ENCODE measurements around the gene NFX1.

The NFX1 gene

DNA sequence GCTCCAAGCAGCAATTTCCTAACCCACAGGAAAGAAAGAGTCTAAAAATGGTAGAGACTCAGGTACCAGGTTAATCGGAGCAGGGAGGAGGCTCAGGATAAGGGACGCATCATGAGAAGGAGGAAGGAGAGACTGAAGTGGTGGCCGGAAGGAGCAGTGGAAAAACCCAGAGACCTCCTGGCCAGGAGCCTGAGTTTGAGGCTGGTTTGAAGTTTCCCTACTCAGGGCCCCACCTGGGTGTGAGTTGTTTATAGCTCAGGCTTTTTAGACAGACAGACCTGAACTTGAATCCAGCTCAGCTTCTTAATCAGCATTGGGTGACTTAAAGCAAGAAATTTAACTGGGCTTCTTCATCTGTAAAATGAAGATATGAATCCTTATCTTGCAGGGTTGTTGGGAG, 124.0 kb downstream of the NFX1 start:
- no peak for DNase-seq (ENCODE audit: low read depth, low spot score)
- H3K27ac ChIP-seq = no peak overlapping the region

DNA sequence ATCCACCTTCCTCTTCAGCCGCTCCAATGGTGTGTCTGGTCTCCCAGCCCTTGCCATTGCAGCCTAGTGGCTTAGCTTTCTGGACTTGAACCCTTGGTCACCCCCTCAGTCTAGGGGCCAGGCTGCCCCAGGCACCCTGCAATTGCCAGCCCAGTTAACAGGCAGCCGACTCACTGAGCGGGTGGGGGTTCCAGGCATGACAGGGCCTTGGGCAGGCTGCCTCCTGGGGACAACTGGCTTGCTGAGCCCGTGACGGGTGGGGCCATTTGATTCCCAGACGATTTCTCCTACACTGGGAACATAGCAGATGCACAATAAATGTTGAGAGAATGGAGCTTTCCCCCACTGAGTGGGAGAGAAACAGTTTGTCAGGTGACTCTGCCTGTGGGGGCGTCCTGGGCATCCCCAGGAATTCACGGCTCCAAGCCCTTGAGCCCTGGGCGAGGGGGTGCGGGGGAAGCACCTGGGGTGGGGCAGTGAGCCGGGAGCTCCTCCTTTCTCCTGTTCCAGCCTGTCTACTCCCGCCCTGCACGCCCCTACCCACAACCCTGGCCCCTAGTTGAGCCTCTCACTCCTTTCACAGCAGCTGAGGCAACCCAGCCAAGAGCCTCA, 124.7 kb downstream of the NFX1 start:
- no peak for DNase-seq (ENCODE audit: low read depth, low spot score)
- H3K27ac ChIP-seq = peak overlapping the region; percentile 51

DNA sequence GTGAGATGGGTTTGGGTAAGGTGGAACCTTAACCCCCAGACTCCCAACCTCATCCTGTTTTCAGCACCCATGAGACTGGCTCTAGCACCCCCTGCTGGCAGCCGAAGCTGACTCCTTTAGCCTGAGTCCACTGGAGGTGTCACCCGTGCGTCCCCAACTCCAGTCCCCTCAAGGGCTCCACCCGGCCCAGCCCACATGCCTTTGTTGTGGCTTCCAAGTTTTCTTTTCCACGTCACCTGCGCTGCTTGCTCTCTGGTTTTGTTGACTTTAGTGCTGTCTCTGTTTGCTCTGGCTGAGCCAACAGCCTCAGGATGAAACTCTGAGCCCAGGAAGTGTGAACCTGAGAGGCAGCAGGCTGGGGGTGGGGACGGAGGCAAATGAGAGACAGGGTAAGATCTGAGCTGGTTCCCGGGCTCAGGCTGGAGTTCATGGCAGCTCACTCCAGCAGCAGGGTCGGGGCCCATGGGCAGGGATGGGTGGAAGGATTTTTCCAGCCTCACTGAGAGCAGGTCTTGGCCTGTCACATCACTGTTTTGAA, 125.3 kb downstream of the NFX1 start:
- peak; percentile 83 for DNase-seq (ENCODE audit: low read depth, low spot score)
- H3K27ac ChIP-seq = peak overlapping the region; percentile 51

DNA sequence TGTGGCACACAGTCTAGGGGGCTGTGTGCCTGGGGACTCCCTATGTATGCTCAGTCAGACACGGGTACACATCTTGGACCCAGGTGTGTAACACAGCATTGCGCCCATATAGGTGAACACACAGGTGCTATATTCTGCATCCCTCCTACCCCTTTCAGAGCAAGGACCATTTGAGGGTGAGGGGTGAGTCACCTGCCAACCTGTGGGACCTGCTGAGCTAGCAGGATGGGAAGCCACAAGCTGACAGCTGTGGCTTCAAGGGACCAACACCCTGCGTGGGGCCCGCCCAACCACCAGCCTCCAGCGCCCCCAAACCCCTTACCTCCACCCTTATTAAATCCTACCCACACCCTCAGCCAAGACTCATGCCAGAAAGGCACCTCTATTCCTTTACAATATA, 126.7 kb downstream of the NFX1 start:
- no peak overlapping the region for H3K27ac ChIP-seq
- no peak for DNase-seq (ENCODE audit: low read depth, low spot score)

DNA sequence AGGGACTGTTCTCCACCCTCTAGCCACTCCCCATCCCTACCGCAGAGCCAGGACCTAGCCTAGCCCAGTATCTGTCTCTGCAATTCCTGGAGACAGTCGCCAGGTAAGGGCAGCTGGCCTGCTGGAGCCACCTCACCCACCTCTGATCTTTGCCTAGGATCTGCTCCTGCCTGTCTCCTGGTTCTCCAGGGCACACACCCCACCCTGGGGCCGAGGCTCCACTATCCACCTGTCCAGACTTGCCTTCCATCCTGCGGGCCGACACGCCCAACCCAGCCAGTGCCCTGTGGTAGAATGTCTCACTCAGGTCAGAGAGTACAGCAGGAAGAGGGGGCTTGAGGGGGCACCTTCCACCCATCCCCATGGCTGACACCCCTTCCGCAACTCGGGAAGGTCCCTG, 127.8 kb downstream of the NFX1 start:
- no peak for DNase-seq (ENCODE audit: low read depth, low spot score)
- H3K27ac ChIP-seq = peak overlapping the region; percentile 26

DNA sequence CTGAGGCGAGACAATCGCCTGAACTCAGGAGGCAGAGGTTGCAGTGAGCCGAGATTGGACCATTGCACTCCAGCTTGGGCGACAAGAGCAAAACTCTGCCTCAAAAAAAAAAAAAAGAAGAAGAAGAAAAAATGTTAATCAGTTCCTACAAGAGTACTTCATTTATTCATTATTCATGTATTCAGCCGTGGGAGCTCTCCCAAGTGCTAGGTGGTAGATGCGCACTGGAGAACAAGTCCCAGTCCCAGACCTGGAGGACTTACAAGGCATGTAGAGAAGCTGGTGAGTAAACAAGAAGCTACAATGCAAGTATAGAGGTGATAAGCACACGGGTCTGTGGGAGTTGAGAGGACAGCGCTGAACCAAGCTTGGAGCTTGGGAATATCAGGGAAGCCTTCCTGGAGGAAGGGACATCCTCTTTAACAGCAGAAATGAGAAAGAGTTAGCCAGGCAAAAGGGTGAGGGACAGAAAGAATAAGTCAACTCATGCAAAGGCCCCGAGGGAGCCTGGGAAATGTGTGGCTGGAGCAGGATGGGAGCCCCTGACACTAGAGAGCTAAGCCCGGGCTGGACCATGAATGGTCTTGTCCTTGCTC, 129.5 kb downstream of the NFX1 start:
- DNase-seq (ENCODE audit: low read depth, low spot score) = no peak
- H3K27ac ChIP-seq = no peak overlapping the region

Measured in epithelial cell of prostate (primary cell).